ENCODE measurements around the gene KRABD2.
"Not testable (repeated sequence)": the region's sequence is repeated elsewhere in the genome, so short reads cannot be mapped to it uniquely, and the experiment has no call there.

Gene KRABD2

GRCh38 chr17:8376271-8377067 lies at the start of gene KRABD2:
KRABD2 (minus strand) TSS chr17:8376704.
- peak; percentile 65 for DNase-seq (ENCODE audit: low read depth)

GRCh38 chr17:8421571-8421970 lies 45.1 kb upstream of the KRABD2 start:
- DNase-seq (ENCODE audit: low read depth): peak; percentile 82

- peak; percentile 89 for DNase-seq (ENCODE audit: low read depth)
Observed at GRCh38 chr17:8420041-8420934, 43.8 kb upstream of the KRABD2 start.

- DNase-seq (ENCODE audit: low read depth): no peak
Observed at GRCh38 chr17:8419305-8419704, 42.8 kb upstream of the KRABD2 start.

- no peak for DNase-seq (ENCODE audit: low read depth)
Observed at GRCh38 chr17:8418471-8418870, 42.0 kb upstream of the KRABD2 start.

GRCh38 chr17:8417806-8418205 lies 41.3 kb upstream of the KRABD2 start:
- DNase-seq (ENCODE audit: low read depth): no peak

- no peak for DNase-seq (ENCODE audit: low read depth)
Observed at GRCh38 chr17:8413938-8414337, 37.4 kb upstream of the KRABD2 start.

- DNase-seq (ENCODE audit: low read depth): no peak
Observed at GRCh38 chr17:8413328-8413727, 36.8 kb upstream of the KRABD2 start.

GRCh38 chr17:8412089-8412488 lies 35.6 kb upstream of the KRABD2 start:
- no peak for DNase-seq (ENCODE audit: low read depth)

- no peak for DNase-seq (ENCODE audit: low read depth)
Observed at GRCh38 chr17:8410883-8411238, 34.4 kb upstream of the KRABD2 start.

- DNase-seq (ENCODE audit: low read depth): peak; percentile 75
Observed at GRCh38 chr17:8409966-8410882, 33.7 kb upstream of the KRABD2 start.

GRCh38 chr17:8408371-8408770 lies 31.9 kb upstream of the KRABD2 start:
- peak; percentile 63 for DNase-seq (ENCODE audit: low read depth)

GRCh38 chr17:8406174-8406573 lies 29.7 kb upstream of the KRABD2 start:
- no peak for DNase-seq (ENCODE audit: low read depth)

GRCh38 chr17:8405499-8406016 lies 29.1 kb upstream of the KRABD2 start:
- DNase-seq (ENCODE audit: low read depth): no peak

- no peak for DNase-seq (ENCODE audit: low read depth)
Observed at GRCh38 chr17:8402921-8403536, 26.5 kb upstream of the KRABD2 start.

- no peak for DNase-seq (ENCODE audit: low read depth)
Observed at GRCh38 chr17:8401107-8401506, 24.6 kb upstream of the KRABD2 start.

GRCh38 chr17:8398980-8399379 lies 22.5 kb upstream of the KRABD2 start:
- no peak for DNase-seq (ENCODE audit: low read depth)

GRCh38 chr17:8397636-8398035 lies 21.1 kb upstream of the KRABD2 start, which contains the start of gene RNF222:
RNF222 (minus strand) TSS chr17:8397827; CDS start chr17:8393461, 4,366 bp downstream.
- no peak for DNase-seq (ENCODE audit: low read depth)

GRCh38 chr17:8394497-8394896 lies 18.0 kb upstream of the KRABD2 start:
- DNase-seq (ENCODE audit: low read depth): not testable (repeated sequence)

- peak; percentile 77 for DNase-seq (ENCODE audit: low read depth)
Observed at GRCh38 chr17:8393470-8394231, 17.1 kb upstream of the KRABD2 start.

Measured in renal cortical epithelial cell (primary cell).